CD14-positive monocyte (primary cell): ENCODE measurements around the gene SLC25A13. TPM values are rescaled to one million over a fixed set of nuclear protein-coding genes. Genes with fewer than 3 reads are reported as not detected.
"Not testable (repeated sequence)": the region's sequence is repeated elsewhere in the genome, so short reads cannot be mapped to it uniquely, and the experiment has no call there.

Source experiments
- DNase-seq, 3 donors: peaks; one replicate each; pipeline ENCODE4 v3.0.0-alpha.2; 2011 to 2022
- H2AFZ ChIP-seq: 2 replicates; pipeline ENCODE4 v1.6.0; 2012; ENCODE audit warnings: mild to moderate bottlenecking, low read depth, low read length, inconsistent platforms; ENCODE audit not compliant: insufficient read depth, poor library complexity, severe bottlenecking
- H3K27ac ChIP-seq, 2 donors: 1 replicate in 1 of 2; 2 replicates in 1 of 2; pipeline ENCODE4 v1.5.1; 2012 to 2013; ENCODE audit warnings: low read length in 2 of 2, control low read depth in 1 of 2, inconsistent platforms in 1 of 2, low read depth in 1 of 2, mild to moderate bottlenecking in 1 of 2
- H3K27me3 ChIP-seq, 2 donors: one replicate each; pipeline versions ENCODE4 v1.6.0 to v1.6.1; 2011 to 2013; ENCODE audit warnings: low read length in 2 of 2; ENCODE audit not compliant: control insufficient read depth in 2 of 2, insufficient read depth in 2 of 2
- H3K36me3 ChIP-seq, 2 donors: replicated peaks in 1 of 2; 1 replicate in 1 of 2; 2 replicates in 1 of 2; pipeline versions ENCODE4 v1.5.1 to v1.6.1; 2012 to 2013; ENCODE audit warnings: low read length in 2 of 2, control low read depth in 1 of 2, inconsistent platforms in 1 of 2, mild to moderate bottlenecking in 1 of 2; ENCODE audit not compliant: insufficient read depth in 2 of 2, control insufficient read depth in 1 of 2
- H3K4me1 ChIP-seq, 2 donors: 1 replicate in 1 of 2; 2 replicates in 1 of 2; pipeline versions ENCODE4 v1.5.1 to v1.6.1; 2012 to 2013; ENCODE audit warnings: low read length in 2 of 2, control low read depth in 1 of 2, inconsistent platforms in 1 of 2, mild to moderate bottlenecking in 1 of 2, moderate library complexity in 1 of 2; ENCODE audit not compliant: insufficient read depth in 2 of 2, control insufficient read depth in 1 of 2
- H3K4me2 ChIP-seq: replicated peaks from 2 replicates; pipeline ENCODE3; 2012; ENCODE audit warnings: low read length, moderate library complexity, mild to moderate bottlenecking; ENCODE audit not compliant: poor library complexity, severe bottlenecking; ENCODE audit errors: extremely low read depth
- H3K4me3 ChIP-seq, 3 experiments: fragments of 200-600 bp in 1 of 3; sonication (generic) in 1 of 3; replicated peaks in 1 of 3; 1 replicate in 2 of 3; 2 replicates in 1 of 3; pipeline ENCODE4 v1.5.1; 2011 to 2013; ENCODE audit warnings: low read length in 3 of 3, mild to moderate bottlenecking in 3 of 3, control low read depth in 2 of 3, low read depth in 2 of 3, inconsistent platforms in 1 of 3, moderate library complexity in 1 of 3
- H3K79me2 ChIP-seq: 2 replicates; pipeline ENCODE4 v1.6.0; 2012; ENCODE audit warnings: mild to moderate bottlenecking, control low read depth, inconsistent platforms, low read length, moderate library complexity; ENCODE audit not compliant: insufficient read depth
- H3K9ac ChIP-seq: 2 replicates; pipeline ENCODE4 v1.6.0; 2017; ENCODE audit warnings: low read length, mild to moderate bottlenecking; ENCODE audit not compliant: insufficient read depth, poor library complexity, severe bottlenecking
- H3K9me3 ChIP-seq, 2 donors: replicated peaks in 1 of 2; 1 replicate in 1 of 2; 2 replicates in 1 of 2; pipeline versions ENCODE4 v1.5.1 to v1.6.1; 2012 to 2013; ENCODE audit warnings: low read length in 2 of 2, control low read depth in 1 of 2; ENCODE audit not compliant: control insufficient read depth in 1 of 2, insufficient read depth in 1 of 2
- H4K20me1 ChIP-seq: 2 replicates; pipeline ENCODE4 v1.6.0; 2012; ENCODE audit warnings: mild to moderate bottlenecking, low read length, control low read depth, moderate library complexity; ENCODE audit not compliant: insufficient read depth
- H3K27ac Mint-ChIP-seq, 7 donors: one replicate each; pipeline ENCODE4 v1.8.0; 2020; ENCODE audit warnings: mild to moderate bottlenecking in 7 of 7, mixed read lengths in 7 of 7, moderate library complexity in 6 of 7, inconsistent platforms in 2 of 7
- H3K27me3 Mint-ChIP-seq, 3 donors: one replicate each; pipeline ENCODE4 v1.8.0; 2021 to 2022; ENCODE audit warnings: low read depth in 3 of 3, mild to moderate bottlenecking in 3 of 3, mixed read lengths in 3 of 3, moderate library complexity in 3 of 3, inconsistent platforms in 1 of 3
- H3K36me3 Mint-ChIP-seq, 2 donors: one replicate each; pipeline ENCODE4 v1.8.0; 2020; ENCODE audit warnings: mixed read lengths in 2 of 2, inconsistent platforms in 1 of 2, mild to moderate bottlenecking in 1 of 2
- H3K4me1 Mint-ChIP-seq: one replicate; pipeline ENCODE4 v1.8.0; 2020; ENCODE audit warnings: mild to moderate bottlenecking, mixed read lengths
- H3K4me3 Mint-ChIP-seq, 2 donors: one replicate each; pipeline ENCODE4 v1.8.0; 2020; ENCODE audit warnings: mild to moderate bottlenecking in 2 of 2, mixed read lengths in 2 of 2, moderate library complexity in 1 of 2
- H3K9me3 Mint-ChIP-seq, 7 donors: one replicate each; pipeline ENCODE4 v1.8.0; 2020 to 2022; ENCODE audit warnings: mixed read lengths in 7 of 7, mild to moderate bottlenecking in 6 of 7, moderate library complexity in 6 of 7, inconsistent platforms in 2 of 7
- CTCF ChIP-seq: fragments of 200-600 bp; IDR thresholded peaks from one replicate; pipeline ENCODE4 v1.8.0; 2022; ENCODE audit warnings: antibody characterized with exemption, mild to moderate bottlenecking
- WGBS: methylation state at CpG from one replicate; pipeline ENCODE4 v1.1.5; 2013; ENCODE audit warnings: missing lambda C conversion rate; ENCODE audit not compliant: insufficient coverage; 5-methylcytosine and 5-hydroxymethylcytosine counted together
- intact Hi-C, 2 donors: fragments of 100-400 bp; cut with micrococcal nuclease; formaldehyde crosslinking; loops; one replicate each; pipeline versions ENCODE4 v1.15.0 to v1.15.1; 2023
- polyA plus RNA-seq, 3 donors: library from polyadenylated mRNA; depleted of rRNA in 1 of 3; unstranded in 2 of 3; stranded (reverse) in 1 of 3; fragments of 300-500 nt in 2 of 3; fragments of >200 nt in 1 of 3; fragmentation: Illumina TruSeq in 2 of 3; gene quantifications; 1 replicate in 2 of 3; 2 replicates in 1 of 3; pipeline ENCODE4 v1.2.3, GENCODE V29; 2012 to 2021

SLC25A13 gene
- polyA plus RNA-seq, 3 donors, result 12.7 to 15.7 (median 14.4) TPM

- Histone ChIP-seq H3K79me2 (no peaks in the 10 kb centered on the region), H3K4me1 (no peaks in the 10 kb centered on the region), H3K4me2 (no peak overlapping the region), H3K9me3 (no peaks in the 10 kb centered on the region), H3K27me3 (no peaks in the 10 kb centered on the region), H4K20me1 (no peaks in the 10 kb centered on the region), H3K27ac (no peak overlapping the region), H3K36me3 (no peaks in the 10 kb centered on the region), H2AFZ (no peak overlapping the region), H3K9ac (no peak overlapping the region), H3K4me3 (no peak overlapping the region)
- Mint-ChIP-seq H3K27me3 (peaks cover 4 to 5% (median 5%) of the 10 kb centered on the region in 3 donors), H3K9me3 (peaks cover 5 to 13% (median 10%) of the 10 kb centered on the region in 7 donors), H3K4me3 (no peak overlapping the region), H3K4me1 (peaks cover 3% of the 10 kb centered on the region), H3K36me3 (no peaks in the 10 kb centered on the region), H3K27ac (peak overlapping the region in 1 of 7 donors; percentile 50)
- intact Hi-C loops, result no loop called here
- no peak for TF ChIP-seq CTCF
- 92% methylated on average over 3 of the region's 7 CpGs for WGBS
- no peak for DNase-seq
Observed at GRCh38 chr7:96361116-96361857, 39.4 kb upstream of the SLC25A13 start.

- H3K4me1 Mint-ChIP-seq, result peaks cover 3% of the 10 kb centered on the region
- no CpG with 5 or more reads among the region's 2 CpGs for WGBS
- no peak overlapping the region for H3K4me3 Mint-ChIP-seq
- Histone ChIP-seq H3K27me3 (no peaks in the 10 kb centered on the region), H3K36me3 (no peaks in the 10 kb centered on the region), H3K79me2 (no peaks in the 10 kb centered on the region), H3K4me3 (no peak overlapping the region), H3K27ac (no peak overlapping the region), H3K4me2 (no peak overlapping the region), H3K4me1 (no peaks in the 10 kb centered on the region), H4K20me1 (no peaks in the 10 kb centered on the region), H3K9me3 (no peaks in the 10 kb centered on the region), H3K9ac (no peak overlapping the region), H2AFZ (no peak overlapping the region)
- H3K9me3 Mint-ChIP-seq, result peaks cover 2 to 10% (median 5%) of the 10 kb centered on the region in 7 donors
- DNase-seq, result no peak
- H3K27me3 Mint-ChIP-seq, result peaks cover 1 to 5% (median 3%) of the 10 kb centered on the region in 3 donors
- intact Hi-C loops, result no loop called here
- H3K36me3 Mint-ChIP-seq, result no peaks in the 10 kb centered on the region
- H3K27ac Mint-ChIP-seq, result no peak overlapping the region
- no peak for TF ChIP-seq CTCF
Observed at GRCh38 chr7:96359876-96360275, 38.0 kb upstream of the SLC25A13 start.

GRCh38 chr7:96358236-96358971, 36.5 kb upstream of the SLC25A13 start:
- H3K9ac ChIP-seq, intact Hi-C loops, H3K27me3 Mint-ChIP-seq, H4K20me1 ChIP-seq, H3K4me3 ChIP-seq, H3K27me3 ChIP-seq, DNase-seq, H3K27ac Mint-ChIP-seq, H3K4me1 Mint-ChIP-seq, H3K36me3 Mint-ChIP-seq, H3K4me1 ChIP-seq, H3K4me2 ChIP-seq, H3K27ac ChIP-seq, H2AFZ ChIP-seq, H3K79me2 ChIP-seq, H3K36me3 ChIP-seq, H3K4me3 Mint-ChIP-seq, H3K9me3 ChIP-seq, H3K9me3 Mint-ChIP-seq: not testable (repeated sequence)
- WGBS, result 93% methylated on average over 14 of the region's 25 CpGs
